CD4-positive, alpha-beta T cell treated with Interleukin-21 for 1 hour (primary cell): ENCODE results near the gene OR10G7.
"Not testable (repeated sequence)": the region's sequence is repeated elsewhere in the genome, so short reads cannot be mapped to it uniquely, and the experiment has no call there.

Source experiments
- DNase-seq: peaks from one replicate; pipeline ENCODE4 v3.0.0-alpha.2; 2020

OR10G7 gene

GRCh38 chr11:124036666-124037065, 4.5 kb downstream of the OR10G7 start:
- DNase-seq, result no peak

DNA sequence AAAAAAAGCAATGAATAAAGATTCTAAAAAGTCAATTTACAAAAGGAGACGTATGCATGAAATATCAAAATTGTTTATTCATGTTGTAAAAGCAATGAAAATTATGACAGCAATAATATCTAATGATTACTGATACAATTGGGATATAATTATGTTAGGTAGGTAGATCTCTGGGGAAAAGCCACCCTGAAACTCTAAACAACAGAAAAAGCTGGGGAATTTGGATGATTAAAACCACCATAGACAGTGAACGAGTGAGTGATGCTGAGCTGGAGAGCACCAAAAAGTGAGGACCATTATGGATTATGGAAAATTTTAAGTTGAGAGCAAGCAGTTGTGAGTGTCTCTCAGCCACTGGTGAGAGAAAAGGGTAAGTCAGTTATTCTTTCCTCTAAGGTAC, 14.6 kb downstream of the OR10G7 start, which contains the start of gene OR10G8:
OR10G8 (plus strand) TSS at position 301 of the 400 bp plus-strand sequence. CDS start 2,825 bp downstream, outside the sequence.
- no peak for DNase-seq

DNA sequence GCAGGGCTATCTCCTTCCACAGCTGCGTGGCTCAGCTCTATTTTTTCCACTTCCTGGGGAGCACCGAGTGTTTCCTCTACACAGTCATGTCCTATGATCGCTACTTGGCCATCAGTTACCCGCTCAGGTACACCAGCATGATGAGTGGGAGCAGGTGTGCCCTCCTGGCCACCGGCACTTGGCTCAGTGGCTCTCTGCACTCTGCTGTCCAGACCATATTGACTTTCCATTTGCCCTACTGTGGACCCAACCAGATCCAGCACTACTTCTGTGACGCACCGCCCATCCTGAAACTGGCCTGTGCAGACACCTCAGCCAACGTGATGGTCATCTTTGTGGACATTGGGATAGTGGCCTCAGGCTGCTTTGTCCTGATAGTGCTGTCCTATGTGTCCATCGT, 25.3 kb downstream of the OR10G7 start:
- not testable (repeated sequence) for DNase-seq

DNA sequence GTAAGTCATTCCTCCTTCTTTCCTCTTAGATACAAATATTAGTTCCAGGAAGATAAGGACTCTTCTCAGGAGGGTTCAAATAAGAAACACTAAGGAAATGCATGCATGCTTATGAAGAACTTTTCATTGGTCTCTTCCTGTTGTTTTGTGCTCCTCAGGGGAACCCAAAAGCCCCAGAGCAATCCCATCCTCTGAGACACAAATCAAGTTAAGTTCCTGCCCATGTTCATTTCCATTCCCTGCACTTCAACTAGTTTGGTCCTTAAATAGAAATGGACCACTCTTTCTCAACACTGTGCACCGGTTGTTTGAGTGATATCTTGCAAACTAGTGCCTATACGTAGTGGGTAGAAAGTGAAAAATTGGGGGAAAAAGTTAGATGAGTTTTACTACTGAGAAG, 28.4 kb downstream of the OR10G7 start, which contains the start of gene OR10G4:
OR10G4 (plus strand) TSS at position 301 of the 400 bp plus-strand sequence. CDS start 2,578 bp downstream, outside the sequence.
- DNase-seq, result no peak

DNA sequence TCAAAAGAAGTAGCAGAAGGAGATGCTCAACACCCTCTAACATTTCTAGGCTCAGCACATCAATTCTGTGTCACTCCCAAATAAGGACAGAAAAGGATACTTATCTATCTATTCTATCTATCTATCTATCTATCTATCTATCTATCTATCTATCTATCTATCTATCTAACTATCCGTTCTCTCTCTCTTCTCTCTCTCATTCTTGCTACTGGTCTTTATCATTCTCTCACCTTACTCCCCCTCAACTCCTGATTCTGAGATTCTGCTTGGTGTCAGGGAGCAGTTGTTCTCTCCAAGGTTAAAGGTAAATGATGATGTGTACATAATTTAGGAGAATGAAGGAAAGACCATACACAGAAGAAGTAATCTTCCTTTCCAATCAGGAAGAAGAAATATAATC, 46.0 kb downstream of the OR10G7 start, which contains the start of gene OR10G6:
OR10G6 (minus strand) TSS at position 43 of the 400 bp plus-strand sequence; CDS start at position 43, 0 bp downstream.
- no peak for DNase-seq
